ENCODE measurements around the gene GNLY. TPM values are rescaled to one million over a fixed set of nuclear protein-coding genes. Genes with fewer than 3 reads are reported as not detected.

GNLY gene
- total and polyA plus RNA-seq, 9 of the 15 experiments (the other 6 are each of a cell fraction or from before 2014, with no cell fraction given): not detected

GRCh38 chr2:85730686-85731230 lies 36.6 kb downstream of the GNLY start (continued):
- TF ChIP-seq TBL1XR1 (IDR thresholded peaks at IDR 0.05; ENCODE audit: low read length in 2 of 2): no peak
- no peak for TF ChIP-seq POU5F1 (IDR thresholded peaks at IDR 0.05; ENCODE audit: borderline replicate concordance, low read depth, low read length, partially characterized antibody)
- TF ChIP-seq JUN (IDR thresholded peaks at IDR 0.05; ENCODE audit: borderline replicate concordance, low read depth, low read length): no peak
- TF ChIP-seq JUN (CRISPR knock-in tag; IDR thresholded peaks at IDR 0.05; ENCODE audit: borderline replicate concordance): no peak
- TF ChIP-seq STAG1 (CRISPR knock-in tag; IDR thresholded peaks at IDR 0.05; ENCODE audit: borderline replicate concordance): no peak
- TF ChIP-seq NFATC3 (IDR thresholded peaks at IDR 0.05): no peak
- no peak for TF ChIP-seq ETV1 (tag; conservative IDR thresholded peaks at IDR 0.05; ENCODE audit: low read depth)
- no peak for TF ChIP-seq ZNF274 (IDR thresholded peaks at IDR 0.05; ENCODE audit: borderline replicate concordance, low read depth, low read length)

GRCh38 chr2:85731606-85732005 lies 37.4 kb downstream of the GNLY start:
- no peak for FAIRE-seq
- H3K9me3 ChIP-seq (replicated peaks; ENCODE audit: control insufficient read depth, insufficient read depth, low read depth, low read length): no peaks in the 10 kb centered on the region
- no peak overlapping the region for H3K9ac ChIP-seq (ENCODE audit: insufficient read depth in 1 of 2, low read depth in 2 of 2, low read length in 2 of 2)
- 0% methylated on average over 3 of the region's 3 CpGs for WGBS (ENCODE audit: insufficient coverage, low coverage, missing lambda C conversion rate)
- H3K4me3 ChIP-seq: no peak overlapping the region
- DNase-seq (ENCODE audit: extremely low read depth in 1 of 4, low spot score in 3 of 4): no peak
- peaks cover 21 to 60% of the 10 kb centered on the region in 2 experiments for H3K27me3 ChIP-seq (ENCODE audit: control insufficient read depth in 2 of 2, insufficient read depth in 2 of 2, low read length in 2 of 2)
- ChIA-PET POLR2A (interaction anchor here (0.6 to 1.2 kb wide), 2 partner anchors 13 to 120 kb away, joined by 3 read pairs; partner anchors contain the start of gene C2orf68), CTCF (ENCODE audit: low intra/inter-chr PET ratio) (no interaction called here)
- H3K9me1 ChIP-seq (ENCODE audit: control insufficient read depth, insufficient read depth, low read length): no peaks in the 10 kb centered on the region
- H3K4me2 ChIP-seq (ENCODE audit: insufficient read depth, low read length): no peak overlapping the region
- in situ Hi-C loops (cut with MboI) (no loop called here), intact Hi-C loops (cut with micrococcal nuclease) (no loop called here)
- no peak overlapping the region for H3K27ac ChIP-seq (ENCODE audit: extremely low read depth, low read depth, low read length)
- no peak for ATAC-seq
- H3K79me2 ChIP-seq (ENCODE audit: control insufficient read depth, insufficient read depth, low read length): no peaks in the 10 kb centered on the region
- no peak overlapping the region for H2AFZ ChIP-seq (ENCODE audit: low read depth, low read length)
- peaks cover 0 to 4% of the 10 kb centered on the region in 2 experiments; a peak in 2 of 5 replicates for H3K4me1 ChIP-seq (replicated peaks in 1 of 2; ENCODE audit: control insufficient read depth in 2 of 2, insufficient read depth in 2 of 2, low read length in 2 of 2)
- no peaks in the 10 kb centered on the region for H4K20me1 ChIP-seq (replicated peaks; ENCODE audit: control insufficient read depth, insufficient read depth, low read length)
- H3K36me3 ChIP-seq (ENCODE audit: control insufficient read depth, insufficient read depth, low read length): no peaks in the 10 kb centered on the region
- BruUV-seq (replicated peaks): no TSS peak
- TF ChIP-seq ZBTB49 (CRISPR knock-in tag; IDR thresholded peaks at IDR 0.05; ENCODE audit: borderline replicate concordance) (no peak), CEBPG (CRISPR knock-in tag; IDR thresholded peaks at IDR 0.05) (no peak), CEBPG (tag; conservative IDR thresholded peaks at IDR 0.05 in 1 of 2, IDR thresholded peaks at IDR 0.05 in 1 of 2) (no peak), TCF3 (CRISPR knock-in tag; IDR thresholded peaks at IDR 0.05) (no peak), ARID2 (IDR thresholded peaks at IDR 0.05) (no peak), TFAM (CRISPR knock-in tag; conservative IDR thresholded peaks at IDR 0.05) (no peak), MAFK (IDR thresholded peaks at IDR 0.05; ENCODE audit: low read length) (no peak), ARHGAP35 (IDR thresholded peaks at IDR 0.05; ENCODE audit: partially characterized antibody) (no peak), ARID1B (IDR thresholded peaks at IDR 0.05) (no peak), POLR2G (IDR thresholded peaks at IDR 0.05; ENCODE audit: low read depth, low read length) (no peak), POLR3A (IDR thresholded peaks at IDR 0.05; ENCODE audit: borderline replicate concordance, extremely low read depth, insufficient read depth, insufficient read length) (no peak), NR4A1 (CRISPR knock-in tag; IDR thresholded peaks at IDR 0.05) (no peak), NR4A1 (tag; IDR thresholded peaks at IDR 0.05) (no peak)
